ENCODE data around the gene SLC7A7.
"Not testable (repeated sequence)": the region's sequence is repeated elsewhere in the genome, so short reads cannot be mapped to it uniquely, and the experiment has no call there.

The SLC7A7 gene

GRCh38 chr14:22764382-22764781 lies 50.9 kb downstream of the SLC7A7 start:
- H3K79me2 ChIP-seq (ENCODE audit: insufficient read depth, low read length): peaks cover 26% of the 10 kb centered on the region

GRCh38 chr14:22761734-22762133 lies 53.5 kb downstream of the SLC7A7 start:
- H3K9me2 ChIP-seq (replicated peaks; ENCODE audit: low read depth, low read length): no peaks in the 10 kb centered on the region
- H3K36me3 ChIP-seq (ENCODE audit: insufficient read depth, low read length): no peaks in the 10 kb centered on the region
- H3K9me3 ChIP-seq (ENCODE audit: insufficient read depth, low read depth, low read length): no peaks in the 10 kb centered on the region; the same call in 1 of the 2 replicates
- no peaks in the 10 kb centered on the region for H3F3A ChIP-seq (ENCODE audit: low read depth)
- no peaks in the 10 kb centered on the region for H3K27me3 ChIP-seq (ENCODE audit: insufficient read depth, low read length, poor library complexity, severe bottlenecking)
- H3K4me2 ChIP-seq (ENCODE audit: low read depth, low read length, poor library complexity, severe bottlenecking): no peak overlapping the region
- H3K4me3 ChIP-seq (ENCODE audit: low read length, poor library complexity, severe bottlenecking): no peak overlapping the region
- H3K4me1 ChIP-seq (ENCODE audit: insufficient read depth, low read length, poor library complexity, severe bottlenecking): peaks cover 4% of the 10 kb centered on the region
- no peak overlapping the region for H2AFZ ChIP-seq (ENCODE audit: low read length)
- TF ChIP-seq EZH2phosphoT487 (IDR thresholded peaks at IDR 0.05; ENCODE audit: borderline replicate concordance) (no peak), CTCF (conservative IDR thresholded peaks at IDR 0.05; ENCODE audit: low read length) (no peak)
- H3K9ac ChIP-seq (ENCODE audit: low read depth, low read length, poor library complexity, severe bottlenecking): no peak overlapping the region
- peaks cover 8% of the 10 kb centered on the region for H3K79me2 ChIP-seq (ENCODE audit: insufficient read depth, low read length)
- H4K20me1 ChIP-seq (ENCODE audit: insufficient read depth, low read length, poor library complexity, severe bottlenecking): no peaks in the 10 kb centered on the region

More at GRCh38 chr14:22764382-22764781, 50.9 kb downstream of the SLC7A7 start:
- no peaks in the 10 kb centered on the region for H3K27me3 ChIP-seq (ENCODE audit: insufficient read depth, low read length, poor library complexity, severe bottlenecking)
- TF ChIP-seq CTCF (conservative IDR thresholded peaks at IDR 0.05; ENCODE audit: low read length) (no peak), EZH2phosphoT487 (IDR thresholded peaks at IDR 0.05; ENCODE audit: borderline replicate concordance) (no peak)
- H3K4me1 ChIP-seq (ENCODE audit: insufficient read depth, low read length, poor library complexity, severe bottlenecking): peaks cover 21% of the 10 kb centered on the region
- H2AFZ ChIP-seq (ENCODE audit: low read length): no peak overlapping the region
- H3K9me2 ChIP-seq (replicated peaks; ENCODE audit: low read depth, low read length): no peaks in the 10 kb centered on the region
- no peaks in the 10 kb centered on the region for H3F3A ChIP-seq (ENCODE audit: low read depth)
- H4K20me1 ChIP-seq (ENCODE audit: insufficient read depth, low read length, poor library complexity, severe bottlenecking): no peaks in the 10 kb centered on the region
- peaks cover 3% of the 10 kb centered on the region; the same call in 1 of the 2 replicates for H3K36me3 ChIP-seq (ENCODE audit: insufficient read depth, low read length)
- no peak overlapping the region for H3K4me2 ChIP-seq (ENCODE audit: low read depth, low read length, poor library complexity, severe bottlenecking)
- H3K9ac ChIP-seq (ENCODE audit: low read depth, low read length, poor library complexity, severe bottlenecking): no peak overlapping the region
- H3K9me3 ChIP-seq (ENCODE audit: insufficient read depth, low read depth, low read length): no peaks in the 10 kb centered on the region; the same call in 1 of the 2 replicates
- no peak overlapping the region for H3K4me3 ChIP-seq (ENCODE audit: low read length, poor library complexity, severe bottlenecking)

GRCh38 chr14:22757972-22758650 lies 57.1 kb downstream of the SLC7A7 start:
- not testable (repeated sequence) for H3K36me3 ChIP-seq (ENCODE audit: insufficient read depth, low read length); H3K4me2 ChIP-seq (ENCODE audit: low read depth, low read length, poor library complexity, severe bottlenecking); H3K27me3 ChIP-seq (ENCODE audit: insufficient read depth, low read length, poor library complexity, severe bottlenecking); H3K9me2 ChIP-seq (replicated peaks; ENCODE audit: low read depth, low read length); H3K79me2 ChIP-seq (ENCODE audit: insufficient read depth, low read length); H3F3A ChIP-seq (ENCODE audit: low read depth); H3K4me1 ChIP-seq (ENCODE audit: insufficient read depth, low read length, poor library complexity, severe bottlenecking); H2AFZ ChIP-seq (ENCODE audit: low read length); H4K20me1 ChIP-seq (ENCODE audit: insufficient read depth, low read length, poor library complexity, severe bottlenecking); H3K4me3 ChIP-seq (ENCODE audit: low read length, poor library complexity, severe bottlenecking); H3K9ac ChIP-seq (ENCODE audit: low read depth, low read length, poor library complexity, severe bottlenecking); H3K9me3 ChIP-seq (ENCODE audit: insufficient read depth, low read depth, low read length)

GRCh38 chr14:22753586-22753985 lies 61.6 kb downstream of the SLC7A7 start:
- no peaks in the 10 kb centered on the region for H3K4me1 ChIP-seq (ENCODE audit: insufficient read depth, low read length, poor library complexity, severe bottlenecking)
- no peak overlapping the region for H2AFZ ChIP-seq (ENCODE audit: low read length)
- no peaks in the 10 kb centered on the region for H3F3A ChIP-seq (ENCODE audit: low read depth)
- TF ChIP-seq CTCF (conservative IDR thresholded peaks at IDR 0.05; ENCODE audit: low read length) (no peak), EZH2phosphoT487 (IDR thresholded peaks at IDR 0.05; ENCODE audit: borderline replicate concordance) (no peak)
- no peaks in the 10 kb centered on the region for H3K36me3 ChIP-seq (ENCODE audit: insufficient read depth, low read length)
- H3K9ac ChIP-seq (ENCODE audit: low read depth, low read length, poor library complexity, severe bottlenecking): no peak overlapping the region
- H3K9me3 ChIP-seq (ENCODE audit: insufficient read depth, low read depth, low read length): no peaks in the 10 kb centered on the region
- no peaks in the 10 kb centered on the region for H3K79me2 ChIP-seq (ENCODE audit: insufficient read depth, low read length)
- no peaks in the 10 kb centered on the region for H4K20me1 ChIP-seq (ENCODE audit: insufficient read depth, low read length, poor library complexity, severe bottlenecking)
- no peak overlapping the region for H3K4me2 ChIP-seq (ENCODE audit: low read depth, low read length, poor library complexity, severe bottlenecking)
- H3K9me2 ChIP-seq (replicated peaks; ENCODE audit: low read depth, low read length): no peaks in the 10 kb centered on the region
- no peak overlapping the region for H3K4me3 ChIP-seq (ENCODE audit: low read length, poor library complexity, severe bottlenecking)
- no peaks in the 10 kb centered on the region for H3K27me3 ChIP-seq (ENCODE audit: insufficient read depth, low read length, poor library complexity, severe bottlenecking)

Data from Loucy (cell line).